ENCODE measurements around the gene LDLRAD4. TPM values are rescaled to one million over a fixed set of nuclear protein-coding genes. Genes with fewer than 3 reads are reported as not detected.

Gene LDLRAD4
- total RNA-seq, 4 donors from 2014 or later, result 20.4 to 40.4 (median 35.3) TPM

GRCh38 chr18:13436576-13436975 is 218.0 kb downstream of the LDLRAD4 start:
- peak overlapping the region; percentile 30 to 62 (median 53) for H3K27ac ChIP-seq (replicated peaks in 1 of 4)
- intact Hi-C loops (cut with DNase I), result no loop called here
- H3K36me3 ChIP-seq, result peaks cover 0 to 10% (median 0%) of the 10 kb centered on the region in 4 donors

DNA sequence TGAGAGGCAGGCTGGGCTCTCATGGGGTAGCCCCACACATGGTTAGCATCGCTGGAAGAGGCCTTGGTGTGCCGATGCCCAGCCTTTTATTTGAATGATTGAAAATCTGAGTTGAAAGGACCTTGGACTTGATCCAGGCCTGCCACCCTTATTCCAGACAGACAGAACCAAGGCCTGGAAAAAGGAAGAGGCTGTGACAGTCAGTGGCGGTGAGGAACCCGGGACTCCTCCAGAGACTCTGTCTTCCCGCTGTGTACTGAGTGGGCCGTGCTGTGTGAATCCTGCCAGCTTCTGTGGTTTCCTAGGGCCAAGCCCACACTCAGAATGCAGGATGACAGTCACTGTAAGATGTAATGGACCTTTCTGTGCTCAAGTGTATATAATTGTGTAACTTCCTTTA is 218.5 kb downstream of the LDLRAD4 start:
- intact Hi-C loops (cut with DNase I), result no loop called here
- Histone ChIP-seq H3K27ac (replicated peaks in 1 of 4) (peak overlapping the region in 2 of 4 donors; percentile 56 to 62), H3K9me3 (no peaks in the 10 kb centered on the region), H3K27me3 (no peaks in the 10 kb centered on the region), H3K4me3 (no peak overlapping the region), H3K36me3 (peaks cover 0 to 7% (median 0%) of the 10 kb centered on the region in 4 donors), H3K4me1 (peaks cover 11 to 50% (median 36%) of the 10 kb centered on the region in 4 donors)
- TF ChIP-seq, protein P1, sequence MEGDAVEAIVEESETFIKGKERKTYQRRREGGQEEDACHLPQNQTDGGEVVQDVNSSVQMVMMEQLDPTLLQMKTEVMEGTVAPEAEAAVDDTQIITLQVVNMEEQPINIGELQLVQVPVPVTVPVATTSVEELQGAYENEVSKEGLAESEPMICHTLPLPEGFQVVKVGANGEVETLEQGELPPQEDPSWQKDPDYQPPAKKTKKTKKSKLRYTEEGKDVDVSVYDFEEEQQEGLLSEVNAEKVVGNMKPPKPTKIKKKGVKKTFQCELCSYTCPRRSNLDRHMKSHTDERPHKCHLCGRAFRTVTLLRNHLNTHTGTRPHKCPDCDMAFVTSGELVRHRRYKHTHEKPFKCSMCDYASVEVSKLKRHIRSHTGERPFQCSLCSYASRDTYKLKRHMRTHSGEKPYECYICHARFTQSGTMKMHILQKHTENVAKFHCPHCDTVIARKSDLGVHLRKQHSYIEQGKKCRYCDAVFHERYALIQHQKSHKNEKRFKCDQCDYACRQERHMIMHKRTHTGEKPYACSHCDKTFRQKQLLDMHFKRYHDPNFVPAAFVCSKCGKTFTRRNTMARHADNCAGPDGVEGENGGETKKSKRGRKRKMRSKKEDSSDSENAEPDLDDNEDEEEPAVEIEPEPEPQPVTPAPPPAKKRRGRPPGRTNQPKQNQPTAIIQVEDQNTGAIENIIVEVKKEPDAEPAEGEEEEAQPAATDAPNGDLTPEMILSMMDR (IDR thresholded peaks at IDR 0.05), result no peak
- TF ChIP-seq POLR2AphosphoS5 (IDR thresholded peaks at IDR 0.05) (no peak), POLR2A (IDR thresholded peaks at IDR 0.05; ENCODE audit: low read depth) (no peak), EP300 (IDR thresholded peaks at IDR 0.05) (no peak)
- 80% methylated on average over 5 of the region's 6 CpGs for WGBS
- DNase-seq (ENCODE audit: extremely low spot score), result no peak

More at GRCh38 chr18:13436576-13436975, 218.0 kb downstream of the LDLRAD4 start:
- 76% methylated on average over 8 of the region's 8 CpGs for WGBS
- no peak overlapping the region for H3K4me3 ChIP-seq
- TF ChIP-seq POLR2A (IDR thresholded peaks at IDR 0.05; ENCODE audit: low read depth), result no peak
- peaks cover 11 to 50% (median 36%) of the 10 kb centered on the region in 4 donors for H3K4me1 ChIP-seq
- no peaks in the 10 kb centered on the region for H3K27me3 ChIP-seq
- H3K9me3 ChIP-seq, result no peaks in the 10 kb centered on the region
- DNase-seq (ENCODE audit: extremely low spot score), result no peak

GRCh38 chr18:13437796-13438506 is 219.4 kb downstream of the LDLRAD4 start:
- Histone ChIP-seq H3K27ac (replicated peaks in 1 of 4) (no peak overlapping the region), H3K4me3 (no peak overlapping the region), H3K27me3 (no peaks in the 10 kb centered on the region), H3K9me3 (no peaks in the 10 kb centered on the region), H3K4me1 (peaks cover 13 to 50% (median 34%) of the 10 kb centered on the region in 4 donors), H3K36me3 (peaks cover 0 to 5% (median 0%) of the 10 kb centered on the region in 4 donors)
- no peak for DNase-seq (ENCODE audit: extremely low spot score)
- intact Hi-C loops (cut with DNase I), result no loop called here
- TF ChIP-seq EP300 (IDR thresholded peaks at IDR 0.05) (no peak), POLR2AphosphoS5 (IDR thresholded peaks at IDR 0.05) (no peak), POLR2A (IDR thresholded peaks at IDR 0.05; ENCODE audit: low read depth) (no peak)
- TF ChIP-seq, protein P1 (IDR thresholded peaks at IDR 0.05), result no peak
- WGBS, result 89% methylated on average over 17 of the region's 17 CpGs

DNA sequence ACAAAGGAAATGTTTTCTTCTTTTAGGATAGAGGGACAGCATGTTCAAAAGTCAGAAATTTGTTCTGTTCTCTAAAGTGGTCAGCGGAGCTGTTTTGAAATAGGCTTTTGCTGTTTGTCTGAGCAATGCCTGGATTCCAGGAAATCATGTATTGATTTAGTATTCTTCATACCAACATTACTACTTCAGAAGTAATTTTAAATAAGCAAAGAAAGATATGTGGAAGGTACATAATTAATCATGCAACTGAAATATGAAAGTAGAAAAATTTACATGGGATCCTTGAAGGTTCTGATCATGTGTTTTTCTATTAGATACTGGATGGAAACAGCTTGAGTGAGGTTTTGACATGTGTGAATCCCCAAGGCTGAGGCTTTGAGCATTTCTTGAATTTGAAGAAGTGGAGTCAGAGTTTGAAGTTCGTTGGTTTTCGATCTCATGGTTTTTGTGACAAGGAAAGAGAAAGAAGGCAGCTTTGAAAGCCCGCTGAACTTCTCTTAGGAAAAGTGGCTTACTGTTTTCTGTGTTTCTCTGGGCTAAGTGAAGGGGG is 220.0 kb downstream of the LDLRAD4 start:
- H3K27me3 ChIP-seq, result no peaks in the 10 kb centered on the region
- H3K4me1 ChIP-seq, result peaks cover 14 to 54% (median 31%) of the 10 kb centered on the region in 4 donors
- no peak overlapping the region for H3K4me3 ChIP-seq
- TF ChIP-seq POLR2A (IDR thresholded peaks at IDR 0.05; ENCODE audit: low read depth), result no peak
- TF ChIP-seq, protein P1 (IDR thresholded peaks at IDR 0.05), result no peak
- no peak for TF ChIP-seq POLR2AphosphoS5 (IDR thresholded peaks at IDR 0.05)
- no peak for TF ChIP-seq EP300 (IDR thresholded peaks at IDR 0.05)
- peaks cover 0 to 5% (median 0%) of the 10 kb centered on the region in 4 donors for H3K36me3 ChIP-seq
- intact Hi-C loops (cut with DNase I), result no loop called here
- no peaks in the 10 kb centered on the region for H3K9me3 ChIP-seq
- DNase-seq (ENCODE audit: extremely low spot score), result no peak
- 88% methylated on average over 4 of the region's 4 CpGs for WGBS
- no peak overlapping the region for H3K27ac ChIP-seq (replicated peaks in 1 of 4)

GRCh38 chr18:13439461-13439860 is 220.9 kb downstream of the LDLRAD4 start:
- intact Hi-C loops (cut with DNase I), result no loop called here
- Histone ChIP-seq H3K36me3 (peaks cover 0 to 5% (median 0%) of the 10 kb centered on the region in 4 donors), H3K4me3 (no peak overlapping the region), H3K4me1 (peaks cover 14 to 48% (median 30%) of the 10 kb centered on the region in 4 donors), H3K9me3 (no peaks in the 10 kb centered on the region), H3K27ac (replicated peaks in 1 of 4) (no peak overlapping the region), H3K27me3 (no peaks in the 10 kb centered on the region)
- WGBS, result 98% methylated on average over 6 of the region's 7 CpGs
- TF ChIP-seq POLR2A (IDR thresholded peaks at IDR 0.05; ENCODE audit: low read depth) (no peak), POLR2AphosphoS5 (IDR thresholded peaks at IDR 0.05) (no peak), EP300 (IDR thresholded peaks at IDR 0.05) (no peak)
- TF ChIP-seq, protein P1 (IDR thresholded peaks at IDR 0.05), result no peak
- no peak for DNase-seq (ENCODE audit: extremely low spot score)
